Coronary artery (tissue), 2 donors: ENCODE results near the gene IL15RA.

Source experiments
- DNase-seq: peaks from one replicate; pipeline ENCODE4 v3.0.0-alpha.2; 2017; ENCODE audit warnings: low spot score
- H3K27ac ChIP-seq, 2 donors: fragments of 200-600 bp; sonication (generic); one replicate each; pipeline ENCODE4 v1.5.1; 2016 to 2019
- H3K4me3 ChIP-seq: fragments of 200-600 bp; sonication (generic); 2 replicates; pipeline ENCODE4 v1.5.1; 2016; ENCODE audit warnings: mild to moderate bottlenecking, moderate library complexity
- CTCF ChIP-seq: fragments of 200-600 bp; sonication (generic); IDR thresholded peaks from one replicate; pipeline ENCODE4 v1.5.1; 2019; ENCODE audit warnings: antibody characterized with exemption

The IL15RA gene

DNA sequence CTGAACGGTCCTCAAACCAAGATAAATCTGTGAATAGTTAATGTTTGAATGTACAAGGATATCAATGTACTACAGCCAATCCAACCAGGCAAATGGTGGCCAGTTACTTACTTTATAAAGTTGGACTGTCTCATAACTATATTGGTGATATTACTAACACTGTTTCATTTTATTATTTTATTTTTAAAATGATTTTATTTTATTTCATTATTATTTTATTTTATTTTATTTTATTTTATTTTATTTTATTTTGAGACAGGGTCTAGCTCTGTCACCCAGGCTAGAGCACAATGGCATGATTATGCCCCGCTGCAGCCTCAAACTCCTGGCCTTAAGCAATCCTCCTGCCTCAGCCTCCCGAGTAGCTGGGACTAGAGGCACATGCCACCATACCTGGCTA is 6.8 kb downstream of the IL15RA start:
- H3K4me3 ChIP-seq = no peak overlapping the region
- DNase-seq = no peak
- no peak for TF ChIP-seq CTCF
- peak overlapping the region in 1 of 2 donors; percentile 53 for H3K27ac ChIP-seq

DNA sequence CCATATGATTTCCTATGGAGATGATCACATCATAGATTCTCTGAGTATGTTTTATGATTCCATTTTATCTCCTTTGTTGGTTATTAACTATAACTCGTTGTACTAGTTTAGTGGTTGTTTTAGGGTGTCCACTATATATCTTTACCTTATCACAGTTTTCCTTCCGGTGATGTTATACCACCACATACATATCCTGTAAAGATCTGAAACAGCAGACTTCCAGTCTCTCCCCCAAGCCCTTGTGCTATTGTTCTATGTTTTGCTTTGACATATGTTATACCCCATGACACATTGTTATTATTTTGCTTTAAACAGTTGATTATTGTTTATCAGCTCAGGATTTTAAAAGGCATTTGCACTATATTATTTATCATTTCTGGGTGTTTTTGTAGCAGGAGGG is 7.3 kb downstream of the IL15RA start:
- no peak for TF ChIP-seq CTCF
- Histone ChIP-seq H3K4me3 (no peak overlapping the region), H3K27ac (no peak overlapping the region)
- no peak for DNase-seq

GRCh38 chr10:5968681-5969453 is 8.5 kb downstream of the IL15RA start:
- no peak for DNase-seq
- Histone ChIP-seq H3K27ac (no peak overlapping the region), H3K4me3 (no peak overlapping the region)
- no peak for TF ChIP-seq CTCF

DNA sequence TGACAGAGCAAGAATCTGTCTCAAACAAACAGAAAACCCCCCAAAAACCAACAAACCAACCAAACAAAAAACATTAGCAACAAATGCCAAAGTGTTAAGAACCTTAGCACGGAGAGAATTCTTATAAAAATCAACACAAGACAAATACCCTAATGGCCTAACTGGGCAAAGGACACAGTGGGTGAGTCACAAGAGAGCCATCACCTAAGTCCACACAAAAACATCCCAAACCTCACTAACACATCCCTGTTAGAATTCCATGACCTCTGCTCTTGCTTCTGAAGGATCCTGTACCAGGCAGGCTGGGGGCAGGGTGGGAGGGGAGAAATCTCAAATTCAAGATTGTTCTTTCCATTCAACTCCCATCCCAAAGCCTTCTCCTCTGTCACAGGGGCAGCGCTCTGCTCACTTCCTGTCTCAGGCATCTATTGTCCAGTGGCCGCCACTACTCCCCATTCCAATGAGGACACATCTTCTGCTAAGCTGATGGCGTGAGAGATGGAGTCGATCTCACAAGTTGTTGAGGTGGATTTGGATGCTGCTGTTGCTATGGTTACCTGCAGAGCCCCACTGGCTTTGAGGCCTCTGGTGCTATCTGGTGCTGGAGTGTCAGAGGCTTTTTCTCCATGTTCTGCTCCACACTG is 9.2 kb downstream of the IL15RA start:
- Histone ChIP-seq H3K4me3 (no peak overlapping the region), H3K27ac (no peak overlapping the region)
- no peak for DNase-seq
- TF ChIP-seq CTCF = no peak

GRCh38 chr10:5965266-5965665 is 12.1 kb downstream of the IL15RA start:
- Histone ChIP-seq H3K27ac (no peak overlapping the region), H3K4me3 (no peak overlapping the region)
- DNase-seq = no peak
- TF ChIP-seq CTCF = no peak

GRCh38 chr10:5964736-5965135 is 12.6 kb downstream of the IL15RA start:
- Histone ChIP-seq H3K27ac (no peak overlapping the region), H3K4me3 (no peak overlapping the region)
- no peak for DNase-seq
- no peak for TF ChIP-seq CTCF

DNA sequence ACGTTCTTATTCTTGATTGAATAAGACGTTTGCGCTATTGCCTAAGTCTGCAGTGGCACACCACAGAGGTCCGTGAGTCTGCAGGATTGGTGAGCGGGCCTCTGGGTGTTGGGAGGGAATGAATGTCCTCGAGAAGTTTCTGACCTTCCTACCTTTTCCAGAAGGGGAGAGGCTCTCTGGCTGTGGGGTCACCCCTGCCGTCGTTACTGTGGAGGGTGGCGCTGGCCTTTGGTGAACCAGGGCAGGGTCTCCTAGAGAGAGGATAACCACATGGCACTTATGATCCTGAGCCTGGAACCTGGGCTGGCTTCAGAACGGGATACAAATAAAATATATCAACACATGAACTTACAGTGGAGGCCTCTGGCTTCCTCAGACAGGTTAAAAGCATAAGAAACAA is 13.8 kb downstream of the IL15RA start:
- Histone ChIP-seq H3K27ac (no peak overlapping the region), H3K4me3 (no peak overlapping the region)
- no peak for DNase-seq
- TF ChIP-seq CTCF = no peak
